OCI-LY3 (cell line): ENCODE results near the gene LGALS14.

Source experiments
- H2AFZ ChIP-seq: fragments of 200-600, 300-600 bp; shearing (Covaris generic); 2 replicates; pipeline ENCODE4 v1.6.0; 2014; ENCODE audit warnings: antibody characterized with exemption, low read depth, low read length
- H3K27ac ChIP-seq: fragments of 200-600, 300-600 bp; sonication (generic); 2 replicates; pipeline ENCODE4 v1.5.1; 2014; ENCODE audit warnings: mild to moderate bottlenecking, low read length, moderate library complexity, mixed read lengths
- H3K27me3 ChIP-seq: fragments of 200-600, 300-600 bp; sonication (generic); 2 replicates; pipeline ENCODE4 v1.6.1; 2014; ENCODE audit warnings: low read depth, low read length, mixed read lengths
- H3K36me3 ChIP-seq: fragments of 200-600, 300-600 bp; sonication (generic); replicated peaks from 2 replicates; pipeline ENCODE3; 2014; ENCODE audit warnings: low read depth, low read length, mixed read lengths
- H3K4me1 ChIP-seq: fragments of 300-600, 200-600 bp; sonication (generic); 2 replicates; pipeline ENCODE4 v1.6.1; 2014; ENCODE audit warnings: low read length, mixed read lengths
- H3K4me2 ChIP-seq: fragments of 200-600, 300-600 bp; sonication (generic); 2 replicates; pipeline ENCODE4 v1.6.1; 2014; ENCODE audit warnings: low read length, mixed read lengths
- H3K4me3 ChIP-seq: fragments of 300-600, 200-600 bp; sonication (generic); 2 replicates; pipeline ENCODE4 v1.5.1; 2014; ENCODE audit warnings: antibody characterized with exemption, mild to moderate bottlenecking, low read length, moderate library complexity
- H3K79me2 ChIP-seq: fragments of 300-600, 200-600 bp; shearing (Covaris generic); 2 replicates; pipeline ENCODE4 v1.6.1; 2014; ENCODE audit warnings: mild to moderate bottlenecking, low read length, mixed read lengths
- H3K9ac ChIP-seq: fragments of 300-600, 200-600 bp; shearing (Covaris generic); 2 replicates; pipeline ENCODE4 v1.6.0; 2014; ENCODE audit warnings: mild to moderate bottlenecking, low read length, moderate library complexity
- H3K9me3 ChIP-seq: fragments of 200-600, 300-600 bp; shearing (Covaris generic); 2 replicates; pipeline ENCODE4 v1.6.1; 2014; ENCODE audit warnings: low read length, mixed read lengths; ENCODE audit not compliant: insufficient read depth
- H4K20me1 ChIP-seq: fragments of 200-600, 300-600 bp; sonication (generic); 2 replicates; pipeline ENCODE4 v1.6.1; 2016; ENCODE audit warnings: low read length, mixed read lengths; ENCODE audit not compliant: insufficient read depth
- CTCF ChIP-seq: fragments of 200-600, 300-600 bp; sonication (generic); IDR thresholded peaks from 2 replicates; pipeline ENCODE4 v1.5.1; 2014; ENCODE audit warnings: antibody characterized with exemption, low read length, low read depth
- EZH2phosphoT487 ChIP-seq: fragments of 200-600 bp; shearing (Covaris generic); IDR thresholded peaks from 2 replicates; pipeline ENCODE4 v1.6.1; 2018; ENCODE audit warnings: antibody characterized with exemption, mixed run types, low read depth

Gene LGALS14

GRCh38 chr19:39731685-39732084 is 27.4 kb downstream of the LGALS14 start:
- TF ChIP-seq EZH2phosphoT487 (no peak), CTCF (no peak)
- H3K27ac ChIP-seq, result no peak overlapping the region
- H3K4me3 ChIP-seq, result no peak overlapping the region

GRCh38 chr19:39733841-39734240 is 29.6 kb downstream of the LGALS14 start:
- Histone ChIP-seq H3K27me3 (peaks cover 25% of the 10 kb centered on the region), H3K9me3 (no peaks in the 10 kb centered on the region), H3K79me2 (no peaks in the 10 kb centered on the region), H3K27ac (no peak overlapping the region), H3K9ac (no peak overlapping the region), H3K4me2 (no peak overlapping the region), H2AFZ (no peak overlapping the region), H3K4me3 (no peak overlapping the region), H3K4me1 (no peaks in the 10 kb centered on the region), H3K36me3 (no peaks in the 10 kb centered on the region), H4K20me1 (0 out of 2 replicates have a peak, but pooled peaks cover 3% of the 10 kb centered on the region)
- TF ChIP-seq CTCF (no peak), EZH2phosphoT487 (no peak)

More at GRCh38 chr19:39731685-39732084, 27.4 kb downstream of the LGALS14 start:
- H3K27me3 ChIP-seq, result peaks cover 24% of the 10 kb centered on the region
- no peaks in the 10 kb centered on the region for H3K79me2 ChIP-seq
- H3K4me1 ChIP-seq, result no peaks in the 10 kb centered on the region
- H4K20me1 ChIP-seq, result no peaks in the 10 kb centered on the region
- no peaks in the 10 kb centered on the region for H3K9me3 ChIP-seq
- no peaks in the 10 kb centered on the region for H3K36me3 ChIP-seq
- no peak overlapping the region for H3K4me2 ChIP-seq
- H3K9ac ChIP-seq, result no peak overlapping the region
- no peak overlapping the region for H2AFZ ChIP-seq

- Histone ChIP-seq H3K4me2 (no peak overlapping the region), H3K9me3 (no peaks in the 10 kb centered on the region), H3K4me1 (no peaks in the 10 kb centered on the region), H2AFZ (no peak overlapping the region), H3K27ac (no peak overlapping the region), H3K4me3 (no peak overlapping the region), H3K27me3 (peaks cover 24% of the 10 kb centered on the region), H3K9ac (no peak overlapping the region), H3K36me3 (no peaks in the 10 kb centered on the region), H3K79me2 (no peaks in the 10 kb centered on the region), H4K20me1 (0 out of 2 replicates have a peak, but pooled peaks cover 3% of the 10 kb centered on the region)
- TF ChIP-seq CTCF (no peak), EZH2phosphoT487 (no peak)
Measured at GRCh38 chr19:39735688-39736087, 31.4 kb downstream of the LGALS14 start.

- Histone ChIP-seq H3K4me1 (no peaks in the 10 kb centered on the region), H3K9me3 (no peaks in the 10 kb centered on the region), H4K20me1 (0 out of 2 replicates have a peak, but pooled peaks cover 3% of the 10 kb centered on the region), H3K9ac (no peak overlapping the region), H3K79me2 (no peaks in the 10 kb centered on the region), H3K4me2 (no peak overlapping the region), H2AFZ (no peak overlapping the region), H3K4me3 (no peak overlapping the region), H3K27me3 (peaks cover 24% of the 10 kb centered on the region), H3K27ac (no peak overlapping the region), H3K36me3 (no peaks in the 10 kb centered on the region)
- no peak for TF ChIP-seq CTCF
- TF ChIP-seq EZH2phosphoT487, result no peak
Measured at GRCh38 chr19:39736088-39736487, 31.8 kb downstream of the LGALS14 start.
